ENCODE results near the gene PARD3B.

Gene PARD3B

DNA sequence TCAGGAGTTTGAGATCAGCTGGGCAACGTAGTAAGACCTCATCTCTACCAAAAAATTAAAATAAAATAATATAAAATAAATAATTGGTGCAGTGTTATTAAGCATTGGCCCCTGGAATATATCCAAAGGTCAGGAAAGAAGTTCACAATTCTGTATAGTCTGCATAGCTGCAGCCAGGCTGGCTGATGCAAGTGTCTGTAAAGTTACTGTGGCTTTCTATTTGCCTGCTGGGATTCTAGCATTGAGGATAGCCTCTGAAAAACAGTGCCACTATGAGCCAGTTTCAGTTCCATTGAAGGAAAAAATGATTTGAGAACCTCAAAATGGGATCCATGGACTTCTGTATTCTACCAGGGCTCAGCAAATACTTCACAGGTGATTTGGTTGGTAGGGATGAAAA is 208.6 kb downstream of the PARD3B start:
- DNase-seq (ENCODE audit: low spot score), result no peak

DNA sequence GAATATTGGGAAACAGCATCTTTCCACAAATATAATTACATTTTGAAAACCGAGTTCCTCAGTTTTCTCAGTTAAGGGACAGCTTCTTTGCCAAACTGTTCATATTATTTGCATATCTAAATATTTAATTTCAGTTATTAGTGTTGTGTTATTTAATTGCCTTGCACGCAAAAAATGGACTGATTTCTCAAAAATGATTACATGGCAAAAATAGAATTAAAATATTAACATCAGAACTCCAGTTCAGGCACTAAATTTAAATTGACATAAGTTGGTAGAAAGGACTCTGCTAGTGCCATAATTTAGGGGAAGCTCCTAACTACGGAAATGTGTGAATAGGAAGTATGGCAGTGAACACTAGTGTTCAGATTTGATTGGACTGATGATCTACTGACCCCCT is 209.6 kb downstream of the PARD3B start:
- no peak for DNase-seq (ENCODE audit: low spot score)

DNA sequence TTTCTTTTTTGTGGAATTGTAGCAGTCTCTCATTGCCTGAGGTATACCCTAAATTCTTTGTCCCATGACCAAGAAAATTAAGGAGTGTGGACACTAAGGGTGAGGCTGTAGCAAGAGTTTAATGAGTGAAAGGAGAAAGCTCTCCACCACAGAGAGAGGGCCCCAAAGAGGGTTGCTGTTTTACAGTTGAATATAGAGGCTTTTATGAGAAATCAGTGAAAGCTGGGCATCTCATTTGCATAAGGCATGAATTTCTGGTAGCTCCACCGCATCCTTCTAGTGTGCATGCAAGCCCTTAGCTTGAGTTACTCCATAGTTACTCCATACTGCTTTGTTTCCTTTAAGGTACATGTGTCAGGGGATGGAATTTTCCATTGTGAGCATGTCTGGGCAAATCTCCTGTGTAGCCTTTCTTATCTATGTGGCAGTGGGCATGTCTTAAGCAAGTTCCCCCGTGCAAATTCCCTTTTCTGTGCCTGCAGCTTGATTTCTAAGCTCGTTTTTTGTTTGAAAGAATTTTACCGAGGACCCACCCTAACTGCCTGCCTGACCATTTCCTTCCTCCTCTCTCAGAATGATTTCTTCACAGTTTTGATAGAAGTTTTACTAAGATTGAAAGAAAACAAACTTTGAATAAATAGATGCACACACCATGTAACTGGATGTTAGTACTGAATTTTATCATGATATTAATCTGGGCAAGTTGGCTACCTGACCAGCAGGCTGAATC is 218.9 kb downstream of the PARD3B start:
- DNase-seq (ENCODE audit: low spot score), result no peak

DNA sequence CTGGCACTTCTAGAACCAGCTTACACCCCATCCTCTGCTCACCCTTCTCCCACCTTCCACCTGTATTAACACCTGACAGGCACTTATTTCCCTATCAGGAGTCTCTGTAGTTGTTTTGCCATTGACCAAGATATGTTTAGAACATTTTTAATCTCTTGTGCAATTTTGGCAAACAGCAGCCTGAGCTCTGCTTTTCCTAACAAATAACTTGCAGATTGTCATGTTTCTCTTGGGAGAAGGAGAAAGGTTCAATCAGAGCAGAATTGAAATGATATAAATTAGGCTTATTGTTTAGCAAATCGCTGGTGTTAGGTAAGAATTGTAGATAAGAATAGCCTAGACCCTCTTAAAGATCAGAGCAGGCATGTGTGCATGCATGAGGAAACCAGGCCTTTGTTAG is 225.5 kb downstream of the PARD3B start:
- no peak for DNase-seq (ENCODE audit: low spot score)

DNA sequence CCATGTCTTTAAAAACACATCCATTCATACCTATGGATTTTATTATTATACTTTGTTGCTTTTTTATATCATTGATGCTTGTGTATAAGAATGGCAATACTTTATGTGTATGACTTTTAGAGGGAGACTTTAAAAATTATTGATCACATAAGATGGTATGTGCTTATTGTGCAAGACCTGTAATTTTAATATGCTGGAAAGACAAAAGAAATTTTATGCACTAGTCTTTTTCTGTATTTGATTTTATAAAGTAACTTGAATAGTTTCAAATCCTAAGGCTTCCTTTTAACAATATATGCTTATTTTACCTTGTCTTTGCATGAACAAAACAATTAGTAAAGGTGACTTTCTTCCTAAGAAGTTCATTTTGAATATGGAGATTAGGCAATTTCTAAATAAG is 226.4 kb downstream of the PARD3B start:
- DNase-seq (ENCODE audit: low spot score), result no peak

DNA sequence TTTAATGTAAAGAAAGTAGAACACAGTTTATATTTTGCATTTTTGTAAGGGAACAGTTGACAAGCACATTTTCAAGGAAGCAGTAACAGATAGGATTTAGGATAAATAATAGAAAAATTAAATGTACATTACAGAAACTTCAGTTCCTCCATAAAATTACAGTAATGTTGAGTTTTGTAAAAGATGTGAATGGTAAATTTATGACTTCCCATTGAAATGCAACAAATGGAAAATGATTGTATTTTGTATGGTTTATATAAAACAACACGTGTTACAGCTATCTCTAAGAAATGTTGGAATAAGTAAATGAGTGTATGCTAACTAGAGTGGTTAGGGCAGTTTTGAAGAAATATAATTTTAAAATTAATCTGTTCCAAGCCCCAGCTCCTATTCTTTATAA is 227.3 kb downstream of the PARD3B start:
- DNase-seq (ENCODE audit: low spot score), result no peak

DNA sequence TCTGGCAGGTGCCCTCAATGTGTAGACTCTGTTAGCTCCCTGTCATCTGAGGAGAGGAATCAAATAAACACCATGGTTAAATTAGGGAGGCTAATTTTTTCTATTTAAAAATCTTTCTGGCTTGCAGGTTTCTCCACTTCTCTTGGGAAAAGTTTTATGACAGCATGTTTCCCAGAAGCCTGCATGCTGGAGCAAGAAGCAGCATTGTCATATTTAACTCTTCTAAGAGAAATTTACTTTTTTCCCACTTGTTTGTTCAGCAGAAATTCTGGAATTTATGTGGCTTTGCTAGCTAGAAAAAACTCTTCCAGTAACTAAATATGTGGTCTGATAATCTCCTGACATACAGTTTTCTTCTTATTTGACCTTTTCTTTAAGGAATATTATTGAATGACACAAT is 230.5 kb downstream of the PARD3B start:
- no peak for DNase-seq (ENCODE audit: low spot score)

DNA sequence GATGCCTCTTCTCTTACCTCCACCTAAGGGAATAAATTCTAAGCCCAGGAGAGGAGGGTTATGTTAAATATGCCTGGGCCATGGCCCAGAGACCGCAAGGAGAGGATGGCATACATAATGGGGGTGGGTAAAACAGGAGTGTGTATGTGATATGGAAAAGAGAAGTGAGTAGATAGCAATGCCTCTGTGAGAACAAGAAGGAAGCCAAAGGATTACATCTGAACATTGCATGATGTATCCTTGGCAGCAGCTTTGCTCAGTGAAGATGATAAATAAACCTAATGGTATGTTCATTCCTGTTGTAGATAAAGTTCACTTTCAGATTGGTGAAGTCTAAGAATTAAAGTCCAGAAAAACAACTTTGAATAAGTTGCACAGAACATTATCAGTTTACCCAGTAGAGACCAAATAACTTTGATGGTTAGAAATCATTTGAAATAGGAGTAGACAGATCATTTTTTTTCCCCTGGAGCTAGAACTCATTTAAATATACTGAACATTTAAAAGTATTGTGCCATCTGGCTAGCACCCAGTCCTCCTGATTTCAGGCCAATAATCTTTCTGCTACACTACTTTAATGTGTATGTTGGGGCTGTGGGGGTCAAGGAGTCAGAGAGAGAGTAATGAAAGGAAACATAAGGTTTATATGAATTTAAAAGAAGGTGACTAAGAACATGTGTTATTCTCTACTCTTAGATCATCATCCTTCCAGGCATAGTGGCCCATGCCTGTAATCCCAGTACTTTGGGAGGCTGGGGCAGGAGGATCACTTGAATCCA is 231.7 kb downstream of the PARD3B start:
- no peak for DNase-seq (ENCODE audit: low spot score)

DNA sequence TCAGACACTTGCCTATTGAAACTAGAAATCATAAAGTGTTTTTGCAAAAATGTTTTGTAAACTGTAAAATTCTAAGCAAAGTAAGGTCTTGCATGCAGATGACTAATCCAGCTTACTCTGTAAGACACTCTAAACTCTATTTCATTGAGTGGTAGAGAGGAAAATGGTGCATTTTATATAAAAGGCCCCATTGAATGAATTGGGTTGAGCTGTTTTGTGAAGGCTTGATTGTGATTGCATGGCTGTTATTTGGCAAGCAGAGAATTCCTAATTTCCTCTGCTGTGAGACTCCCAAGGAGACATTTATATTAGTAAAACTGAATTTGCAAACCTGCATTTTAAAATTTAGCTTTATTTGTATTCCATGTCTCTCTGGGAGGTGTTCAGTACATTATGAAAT is 234.5 kb downstream of the PARD3B start:
- no peak for DNase-seq (ENCODE audit: low spot score)

DNA sequence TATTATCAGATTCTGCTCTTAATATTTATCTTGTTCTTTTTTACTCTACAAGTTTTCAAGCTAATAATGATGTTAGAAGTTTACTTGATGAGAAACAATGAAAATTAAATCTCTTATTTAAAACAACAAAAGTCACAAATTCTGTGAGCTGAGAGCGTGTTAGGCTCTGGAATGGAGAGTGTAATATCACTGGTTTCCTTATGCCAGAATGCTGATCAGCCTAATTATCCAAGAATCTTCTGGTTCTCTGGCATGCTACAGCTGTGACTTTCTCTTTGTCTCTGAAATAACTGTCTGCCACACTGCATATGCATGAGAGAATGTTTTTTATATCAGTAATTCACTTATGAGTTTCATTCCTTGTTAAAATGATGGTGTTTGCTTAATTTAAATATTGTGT is 236.7 kb downstream of the PARD3B start:
- no peak for DNase-seq (ENCODE audit: low spot score)

DNA sequence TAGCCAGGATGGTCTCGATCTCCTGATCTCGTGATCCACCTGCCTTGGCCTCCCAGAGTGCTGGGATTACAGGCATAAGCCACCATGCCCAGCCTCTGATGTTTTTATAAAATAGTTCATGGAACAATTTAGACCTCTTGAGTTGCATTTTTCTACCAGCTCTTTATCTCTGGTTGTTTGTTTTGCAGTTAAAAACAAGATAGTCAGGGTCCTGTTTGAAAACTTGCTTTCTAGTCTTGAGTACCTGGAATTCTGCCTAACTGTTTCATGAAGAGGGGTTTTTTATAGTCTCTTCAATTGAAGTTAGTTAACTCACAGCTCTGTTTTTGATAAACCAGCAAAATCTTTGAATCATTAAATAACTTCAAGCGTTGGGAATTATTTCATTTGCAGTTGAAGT is 244.8 kb downstream of the PARD3B start:
- DNase-seq (ENCODE audit: low spot score), result no peak

DNA sequence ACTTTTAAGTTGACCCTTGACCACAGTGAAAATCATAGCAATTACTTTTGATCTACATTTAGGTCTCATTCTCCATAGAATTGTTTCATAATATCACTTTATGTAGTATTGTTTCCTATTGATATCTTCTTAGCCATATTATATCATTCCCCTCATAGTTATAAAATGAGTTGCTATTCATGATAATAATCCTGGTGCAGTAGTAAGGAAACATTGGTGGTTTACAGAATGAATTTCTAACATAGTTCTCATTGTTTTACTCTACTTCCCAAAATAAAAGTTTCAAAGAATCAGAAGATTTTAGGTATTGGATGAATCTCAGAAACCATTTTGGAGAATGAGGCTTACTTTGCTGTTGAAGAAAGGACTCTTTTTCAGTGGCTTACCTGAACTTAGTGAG is 246.0 kb downstream of the PARD3B start:
- no peak for DNase-seq (ENCODE audit: low spot score)

DNA sequence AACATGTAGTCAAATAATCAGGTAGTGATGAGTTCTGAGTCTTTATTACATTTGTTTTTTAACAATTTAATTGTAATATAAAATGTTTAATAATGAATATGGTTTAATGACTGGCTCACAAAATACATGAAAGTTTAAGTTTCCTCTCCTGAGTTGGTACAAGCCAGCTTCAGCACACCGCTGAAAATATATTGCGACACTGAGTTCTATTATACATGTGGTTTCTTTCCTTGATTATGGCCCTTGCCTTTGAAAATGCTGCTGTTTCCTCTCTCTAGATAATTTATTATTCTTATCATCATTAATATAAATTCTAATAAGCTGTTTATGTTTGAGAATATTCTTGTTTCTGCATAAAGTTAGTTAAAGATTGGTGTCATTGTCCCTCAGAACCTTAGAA is 249.3 kb downstream of the PARD3B start:
- no peak for DNase-seq (ENCODE audit: low spot score)

DNA sequence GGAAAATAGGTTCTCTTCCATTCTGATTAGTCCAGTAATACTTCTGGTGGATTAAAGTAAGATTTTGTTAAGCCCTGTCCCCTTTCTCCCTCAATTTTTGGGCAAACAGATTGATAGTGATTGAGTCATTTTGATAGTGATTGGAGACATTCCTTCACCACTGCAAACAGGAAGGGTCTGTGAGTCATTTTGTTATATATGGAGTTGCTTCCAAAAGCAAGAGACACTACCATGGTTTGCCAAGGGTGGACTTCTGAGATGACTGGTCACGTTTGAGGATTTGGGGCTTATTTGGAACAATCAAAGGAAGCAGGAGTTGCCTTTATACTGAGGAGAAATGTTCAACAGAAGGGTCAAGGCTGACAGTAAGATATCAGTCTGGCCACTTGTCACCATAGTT is 249.9 kb downstream of the PARD3B start:
- DNase-seq (ENCODE audit: low spot score), result no peak

DNA sequence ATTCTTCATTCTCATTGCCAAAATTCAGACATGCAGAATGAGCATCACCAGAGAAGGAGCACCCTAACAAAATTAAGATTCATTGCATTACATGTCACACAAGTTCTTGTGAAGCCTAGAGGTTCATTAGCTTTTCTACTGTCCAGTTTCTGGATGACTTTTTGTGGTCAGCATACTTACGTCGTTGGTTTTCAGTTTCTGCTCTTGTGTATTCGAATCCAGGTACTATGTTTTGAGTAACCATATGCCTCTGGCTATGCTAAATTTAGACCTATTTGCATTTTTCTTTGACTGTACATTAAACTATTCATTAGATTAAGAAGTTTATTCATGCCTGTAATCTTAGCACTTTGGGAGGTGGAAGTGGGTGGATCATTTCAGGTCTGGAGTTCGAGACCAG is 251.3 kb downstream of the PARD3B start:
- DNase-seq (ENCODE audit: low spot score), result no peak

DNA sequence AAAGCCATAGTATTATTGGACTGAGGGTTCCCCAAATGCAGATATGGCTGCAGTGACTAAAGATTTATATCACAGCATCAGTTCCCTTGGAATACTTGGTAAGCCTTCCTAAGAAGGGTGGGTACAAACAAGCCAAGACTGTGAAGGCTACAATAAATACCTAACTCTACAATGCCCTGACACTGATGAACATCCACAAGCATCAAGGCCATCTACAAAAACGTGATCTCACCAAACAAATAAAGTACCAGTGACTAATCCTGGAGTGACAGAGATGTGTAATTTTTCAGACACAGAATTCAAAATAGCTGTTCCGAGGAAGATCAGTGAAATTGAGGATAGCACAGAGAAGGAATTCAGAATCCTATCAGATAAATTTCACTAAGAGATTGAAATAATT is 254.5 kb downstream of the PARD3B start:
- no peak for DNase-seq (ENCODE audit: low spot score)

DNA sequence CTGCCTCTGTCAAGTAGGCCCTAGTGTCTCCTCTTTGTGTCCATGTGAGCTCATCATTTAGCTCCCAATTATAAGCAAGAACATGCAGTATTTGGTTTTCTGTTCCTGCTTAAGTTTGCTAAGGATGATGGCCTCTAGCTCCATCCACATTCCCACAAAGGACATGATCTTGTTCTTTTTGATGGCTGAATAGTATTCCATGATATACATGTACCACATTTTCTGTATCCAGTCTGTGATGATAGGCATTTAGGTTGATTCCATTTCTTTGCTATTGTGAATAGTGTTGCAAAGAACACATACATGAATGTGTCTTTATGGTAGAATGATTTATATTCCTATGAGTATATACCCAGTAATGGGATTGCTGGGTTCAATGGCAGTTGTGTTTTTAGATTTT is 263.2 kb downstream of the PARD3B start:
- DNase-seq (ENCODE audit: low spot score), result no peak

DNA sequence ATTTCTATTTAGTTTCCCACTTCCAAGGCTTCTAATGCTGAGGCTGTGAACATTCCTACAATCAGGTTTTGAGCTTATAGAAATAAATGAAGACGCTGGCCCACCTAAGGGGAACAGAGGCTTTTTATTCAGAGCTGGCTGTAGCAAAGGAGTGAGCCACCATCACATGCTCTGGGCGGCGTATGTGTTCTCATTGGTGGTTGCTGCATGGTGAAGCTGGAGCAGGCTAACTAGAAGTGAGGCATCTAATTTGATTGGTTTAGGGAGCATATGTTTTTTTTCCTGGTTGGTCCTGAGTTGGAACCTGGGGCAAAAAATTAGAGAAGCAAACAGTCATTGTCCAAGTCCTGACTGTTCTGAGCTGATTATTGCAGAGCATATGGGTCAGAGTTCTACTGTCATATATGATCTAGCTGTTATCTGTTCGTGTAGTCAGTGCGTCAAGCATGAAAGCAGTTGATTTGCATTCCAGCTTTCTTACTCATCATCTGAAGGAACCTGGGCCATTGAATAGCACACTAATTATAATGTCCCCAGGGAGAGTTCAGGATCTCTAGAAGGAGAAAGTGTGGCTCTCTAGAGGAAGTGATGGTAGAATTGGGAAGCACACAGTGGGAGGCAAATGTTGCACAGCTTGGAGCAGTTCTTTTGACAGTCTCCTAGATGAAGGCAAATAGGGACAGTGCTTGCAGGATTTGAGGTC is 279.6 kb downstream of the PARD3B start:
- no peak for DNase-seq (ENCODE audit: low spot score)

DNA sequence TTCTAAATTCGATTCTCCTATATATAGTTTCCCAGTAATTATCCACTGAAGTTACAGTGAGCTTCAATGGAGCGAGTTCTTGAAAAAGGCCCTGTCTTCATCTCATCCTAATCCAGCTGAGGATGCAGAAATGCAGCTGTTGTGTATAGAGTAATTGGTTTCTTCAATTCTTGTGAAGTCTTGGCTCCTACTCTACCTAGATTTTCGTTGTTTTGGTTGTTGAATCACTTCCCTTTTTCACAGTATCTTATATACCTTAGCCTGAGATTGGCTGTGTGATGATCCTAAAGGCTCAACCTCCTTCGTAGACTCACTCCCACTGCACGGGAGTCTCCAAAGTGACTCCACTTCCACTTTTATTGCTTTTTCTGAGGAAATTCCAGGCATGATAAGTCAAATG is 280.4 kb downstream of the PARD3B start:
- DNase-seq (ENCODE audit: low spot score), result no peak

DNA sequence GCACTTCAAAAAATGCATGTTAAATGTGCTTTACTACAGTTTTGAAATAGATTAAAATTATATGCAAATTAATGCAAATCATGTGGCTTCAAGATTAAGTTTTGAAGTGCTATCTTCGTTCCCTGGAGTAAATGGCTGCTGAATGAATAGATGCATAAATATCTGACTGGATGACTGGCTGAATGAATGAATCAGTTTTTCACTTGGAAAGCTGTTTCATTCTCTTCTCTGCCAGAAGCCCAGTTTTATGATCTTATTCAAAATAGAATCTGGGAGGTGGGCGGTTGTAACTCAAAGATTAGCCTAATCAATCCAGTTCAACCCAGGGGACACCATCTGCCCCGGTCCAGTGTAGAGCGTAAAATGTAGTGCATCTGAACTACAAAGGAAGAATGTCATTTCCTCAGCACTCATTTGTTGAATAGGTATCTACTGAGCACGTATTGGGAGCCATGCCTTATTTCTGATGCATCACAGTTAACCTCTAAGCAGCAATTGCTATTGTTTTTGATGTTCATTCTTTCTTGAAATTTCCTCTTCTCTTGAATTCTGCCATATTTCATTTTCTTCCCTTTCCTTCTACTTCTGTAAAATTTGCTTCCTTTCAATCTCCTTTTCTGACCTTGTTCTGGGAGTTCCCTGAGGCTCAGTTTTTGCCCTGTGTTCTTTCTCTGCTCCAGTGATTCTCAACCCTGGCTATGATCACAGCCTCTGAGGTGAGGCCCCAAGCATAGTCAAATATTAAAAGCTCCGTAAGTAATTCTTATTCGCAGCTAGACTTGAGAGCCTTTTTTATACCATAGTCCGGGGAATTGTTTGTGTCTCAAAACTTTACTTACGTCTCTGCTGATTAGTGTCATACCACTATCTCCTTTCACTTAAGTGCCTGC is 282.7 kb downstream of the PARD3B start:
- DNase-seq (ENCODE audit: low spot score), result no peak

DNA sequence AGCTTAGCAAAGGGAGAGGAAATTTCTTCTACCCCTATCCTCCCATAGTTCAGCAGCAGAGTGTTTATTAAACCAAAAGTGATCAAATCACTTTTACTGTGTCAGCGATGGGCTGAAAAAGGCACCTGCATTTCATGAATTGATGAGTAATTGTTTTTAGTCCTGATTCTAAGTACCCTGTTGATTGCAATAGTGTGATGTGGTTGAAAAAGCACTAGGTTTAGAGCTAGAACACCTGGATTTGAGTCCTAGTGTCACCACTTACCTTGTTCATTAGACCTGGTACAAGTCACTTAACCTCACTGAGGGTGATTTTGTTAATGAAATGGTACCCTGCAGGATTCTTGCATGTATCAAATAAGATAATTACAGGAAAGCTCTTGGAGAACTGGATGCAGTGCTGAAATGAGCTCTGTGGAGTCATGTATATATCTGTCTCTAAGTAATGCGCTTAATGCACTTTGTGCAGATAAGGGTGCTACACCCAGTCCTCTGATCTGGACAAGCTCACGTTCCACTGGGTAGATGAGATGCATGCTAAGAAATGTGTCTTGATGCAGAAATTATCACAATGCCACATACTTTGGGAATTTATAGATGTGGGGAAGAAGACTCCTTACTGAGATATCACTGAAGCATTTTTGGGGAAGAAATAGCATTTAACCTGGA is 289.6 kb downstream of the PARD3B start:
- DNase-seq (ENCODE audit: low spot score), result no peak

DNA sequence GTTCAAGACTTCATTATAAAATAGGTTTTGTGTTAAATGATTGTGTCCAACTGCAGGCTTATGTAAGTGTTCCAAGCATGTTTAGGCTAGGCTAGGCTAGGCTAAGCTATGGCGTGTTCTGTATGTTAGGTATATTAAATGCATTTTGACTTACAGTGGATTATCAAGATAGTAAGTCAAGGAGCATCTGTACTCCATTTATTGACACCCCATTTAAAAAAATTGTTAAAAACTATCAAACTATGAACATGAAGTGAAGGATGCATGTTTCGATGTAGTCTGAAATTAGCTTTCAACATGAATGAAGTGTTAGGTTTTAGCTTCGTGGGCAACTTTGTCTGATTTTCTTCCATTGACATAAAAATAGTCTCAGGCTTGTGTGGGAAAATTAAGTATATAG is 290.5 kb downstream of the PARD3B start:
- DNase-seq (ENCODE audit: low spot score), result no peak
